ENCODE measurements around the gene PHF14.

DNA sequence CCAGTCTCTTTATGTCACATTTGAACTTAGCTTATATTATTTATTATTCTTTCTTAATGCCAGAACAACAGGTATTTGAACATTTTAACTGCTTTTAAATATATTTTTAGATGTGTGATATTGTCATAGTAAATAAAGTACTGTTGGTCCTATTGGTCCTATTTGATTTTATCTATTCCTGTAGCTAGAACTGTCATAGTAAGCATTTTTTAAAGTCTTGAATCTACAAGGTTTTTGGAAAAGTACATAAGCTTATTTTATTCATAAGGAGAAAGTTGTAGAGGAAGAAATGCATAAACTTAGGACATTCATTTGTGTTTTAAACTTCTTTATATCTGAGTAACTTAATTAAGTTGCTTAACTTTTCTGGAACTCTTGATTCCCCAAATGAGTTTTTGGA lies 136.0 kb downstream of the PHF14 start:
- TF ChIP-seq, protein P1, sequence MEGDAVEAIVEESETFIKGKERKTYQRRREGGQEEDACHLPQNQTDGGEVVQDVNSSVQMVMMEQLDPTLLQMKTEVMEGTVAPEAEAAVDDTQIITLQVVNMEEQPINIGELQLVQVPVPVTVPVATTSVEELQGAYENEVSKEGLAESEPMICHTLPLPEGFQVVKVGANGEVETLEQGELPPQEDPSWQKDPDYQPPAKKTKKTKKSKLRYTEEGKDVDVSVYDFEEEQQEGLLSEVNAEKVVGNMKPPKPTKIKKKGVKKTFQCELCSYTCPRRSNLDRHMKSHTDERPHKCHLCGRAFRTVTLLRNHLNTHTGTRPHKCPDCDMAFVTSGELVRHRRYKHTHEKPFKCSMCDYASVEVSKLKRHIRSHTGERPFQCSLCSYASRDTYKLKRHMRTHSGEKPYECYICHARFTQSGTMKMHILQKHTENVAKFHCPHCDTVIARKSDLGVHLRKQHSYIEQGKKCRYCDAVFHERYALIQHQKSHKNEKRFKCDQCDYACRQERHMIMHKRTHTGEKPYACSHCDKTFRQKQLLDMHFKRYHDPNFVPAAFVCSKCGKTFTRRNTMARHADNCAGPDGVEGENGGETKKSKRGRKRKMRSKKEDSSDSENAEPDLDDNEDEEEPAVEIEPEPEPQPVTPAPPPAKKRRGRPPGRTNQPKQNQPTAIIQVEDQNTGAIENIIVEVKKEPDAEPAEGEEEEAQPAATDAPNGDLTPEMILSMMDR (IDR thresholded peaks at IDR 0.05; ENCODE audit: extremely low read depth in 1 of 2, insufficient read depth in 1 of 2, low read depth in 1 of 2, low read length in 2 of 2) = no peak
- no peak for TF ChIP-seq EZH2 (IDR thresholded peaks at IDR 0.05; ENCODE audit: borderline replicate concordance, low read depth, low read length, severe bottlenecking)
- no peak for TF ChIP-seq POLR2A (IDR thresholded peaks at IDR 0.05; ENCODE audit: low read depth, low read length)
- no peak for TF ChIP-seq POLR2AphosphoS5 (IDR thresholded peaks at IDR 0.05; ENCODE audit: insufficient read depth, low read depth, low read length)
- TF ChIP-seq, protein P2, sequence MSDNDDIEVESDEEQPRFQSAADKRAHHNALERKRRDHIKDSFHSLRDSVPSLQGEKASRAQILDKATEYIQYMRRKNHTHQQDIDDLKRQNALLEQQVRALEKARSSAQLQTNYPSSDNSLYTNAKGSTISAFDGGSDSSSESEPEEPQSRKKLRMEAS (IDR thresholded peaks at IDR 0.05; ENCODE audit: insufficient read depth, insufficient read length) = no peak
